Measurements from ENCODE around the gene MTARC2.

MTARC2 gene

DNA sequence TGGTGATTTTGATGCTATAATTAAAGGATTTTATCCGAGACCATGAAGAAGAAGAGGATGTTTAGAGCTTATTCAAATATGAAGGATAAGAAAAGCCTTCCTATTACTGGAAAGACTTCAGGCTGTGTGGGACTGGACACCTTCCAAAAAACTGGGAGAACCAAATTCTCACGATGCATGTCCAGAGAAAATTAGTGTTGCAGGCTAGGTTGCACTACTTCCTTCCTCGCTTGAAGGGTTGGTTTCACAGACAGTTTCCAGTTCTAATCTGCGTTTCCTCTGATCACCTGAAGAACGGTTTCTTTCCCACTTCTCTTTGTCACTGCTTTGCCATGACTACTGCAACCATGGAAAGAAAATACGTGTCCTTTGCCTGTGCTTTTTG, 2.0 kb downstream of the MTARC2 start:
- no peak for TF ChIP-seq SIN3A (IDR thresholded peaks at IDR 0.05; ENCODE audit: borderline replicate concordance, insufficient read depth, low read length)
- TF ChIP-seq FOXP2 (optimal IDR thresholded peaks at IDR 0.05; ENCODE audit: borderline replicate concordance, extremely low read depth, extremely low read length, insufficient read depth) = no peak
- no peak for TF ChIP-seq TAF1 (IDR thresholded peaks at IDR 0.05; ENCODE audit: borderline replicate concordance, insufficient read depth, low read length)
- TF ChIP-seq, protein P1, sequence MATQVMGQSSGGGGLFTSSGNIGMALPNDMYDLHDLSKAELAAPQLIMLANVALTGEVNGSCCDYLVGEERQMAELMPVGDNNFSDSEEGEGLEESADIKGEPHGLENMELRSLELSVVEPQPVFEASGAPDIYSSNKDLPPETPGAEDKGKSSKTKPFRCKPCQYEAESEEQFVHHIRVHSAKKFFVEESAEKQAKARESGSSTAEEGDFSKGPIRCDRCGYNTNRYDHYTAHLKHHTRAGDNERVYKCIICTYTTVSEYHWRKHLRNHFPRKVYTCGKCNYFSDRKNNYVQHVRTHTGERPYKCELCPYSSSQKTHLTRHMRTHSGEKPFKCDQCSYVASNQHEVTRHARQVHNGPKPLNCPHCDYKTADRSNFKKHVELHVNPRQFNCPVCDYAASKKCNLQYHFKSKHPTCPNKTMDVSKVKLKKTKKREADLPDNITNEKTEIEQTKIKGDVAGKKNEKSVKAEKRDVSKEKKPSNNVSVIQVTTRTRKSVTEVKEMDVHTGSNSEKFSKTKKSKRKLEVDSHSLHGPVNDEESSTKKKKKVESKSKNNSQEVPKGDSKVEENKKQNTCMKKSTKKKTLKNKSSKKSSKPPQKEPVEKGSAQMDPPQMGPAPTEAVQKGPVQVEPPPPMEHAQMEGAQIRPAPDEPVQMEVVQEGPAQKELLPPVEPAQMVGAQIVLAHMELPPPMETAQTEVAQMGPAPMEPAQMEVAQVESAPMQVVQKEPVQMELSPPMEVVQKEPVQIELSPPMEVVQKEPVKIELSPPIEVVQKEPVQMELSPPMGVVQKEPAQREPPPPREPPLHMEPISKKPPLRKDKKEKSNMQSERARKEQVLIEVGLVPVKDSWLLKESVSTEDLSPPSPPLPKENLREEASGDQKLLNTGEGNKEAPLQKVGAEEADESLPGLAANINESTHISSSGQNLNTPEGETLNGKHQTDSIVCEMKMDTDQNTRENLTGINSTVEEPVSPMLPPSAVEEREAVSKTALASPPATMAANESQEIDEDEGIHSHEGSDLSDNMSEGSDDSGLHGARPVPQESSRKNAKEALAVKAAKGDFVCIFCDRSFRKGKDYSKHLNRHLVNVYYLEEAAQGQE (IDR thresholded peaks at IDR 0.05; ENCODE audit: insufficient read depth in 1 of 2, low read depth in 2 of 2, low read length in 2 of 2) = no peak
- no peak for TF ChIP-seq POLR2AphosphoS5 (IDR thresholded peaks at IDR 0.05; ENCODE audit: low read depth, low read length)

DNA sequence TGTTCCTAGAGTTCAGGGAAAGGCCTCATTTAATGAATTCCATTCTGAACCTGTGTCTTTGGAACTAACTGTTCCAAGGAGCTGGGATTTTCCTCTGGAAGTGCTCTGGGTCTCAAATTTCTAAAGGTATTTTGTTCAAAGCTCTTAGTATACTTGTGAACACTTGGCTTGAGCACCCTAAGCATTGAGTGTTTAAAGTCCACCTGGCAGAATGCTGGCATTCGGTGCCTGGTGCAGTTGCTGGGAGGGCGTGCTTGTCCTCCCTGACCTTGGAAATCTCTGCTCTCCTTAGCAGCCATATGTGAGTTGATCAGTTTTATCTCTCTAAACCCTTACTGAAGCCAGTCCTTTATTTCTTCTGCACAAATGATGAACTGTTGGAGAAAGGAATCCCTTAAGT, 3.0 kb downstream of the MTARC2 start:
- TF ChIP-seq, protein P1 (IDR thresholded peaks at IDR 0.05; ENCODE audit: insufficient read depth in 1 of 2, low read depth in 2 of 2, low read length in 2 of 2) = no peak
- TF ChIP-seq POLR2AphosphoS5 (IDR thresholded peaks at IDR 0.05; ENCODE audit: low read depth, low read length) (no peak), FOXP2 (optimal IDR thresholded peaks at IDR 0.05; ENCODE audit: borderline replicate concordance, extremely low read depth, extremely low read length, insufficient read depth) (no peak), TAF1 (IDR thresholded peaks at IDR 0.05; ENCODE audit: borderline replicate concordance, insufficient read depth, low read length) (no peak), SIN3A (IDR thresholded peaks at IDR 0.05; ENCODE audit: borderline replicate concordance, insufficient read depth, low read length) (no peak)

DNA sequence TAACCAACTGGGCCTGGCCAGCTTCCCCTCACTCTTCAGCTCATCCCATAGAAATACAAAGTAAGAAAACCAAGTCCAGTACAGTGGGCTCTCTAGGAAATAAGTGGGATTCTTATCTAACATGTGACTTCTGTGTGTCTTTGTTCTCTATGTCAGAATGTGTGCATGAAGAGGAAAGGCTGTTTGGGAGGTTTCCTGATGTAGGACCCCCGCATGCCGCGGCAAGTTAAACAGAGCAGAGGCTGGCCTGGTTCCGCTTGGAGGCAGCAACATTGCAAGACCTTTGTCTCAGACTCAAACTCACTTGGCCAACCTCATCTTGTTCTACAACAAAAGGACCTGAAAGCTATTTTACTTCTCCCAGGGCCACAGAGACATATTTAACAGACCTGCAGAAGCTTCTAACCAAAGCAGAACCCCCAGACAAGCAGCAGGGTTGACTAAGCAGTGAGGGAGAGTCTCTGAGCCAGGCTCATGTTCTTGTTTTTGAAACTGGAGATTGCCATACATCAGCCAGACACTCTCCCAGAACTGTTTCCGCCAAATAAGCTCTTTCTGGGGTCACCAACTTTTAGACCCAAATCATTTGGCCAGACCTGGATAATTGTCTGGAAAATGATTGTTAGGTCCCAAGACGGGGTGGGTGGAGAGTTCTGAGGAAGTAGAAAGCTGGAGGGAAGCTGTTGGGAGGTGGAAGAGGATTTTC, 6.2 kb downstream of the MTARC2 start:
- no peak for TF ChIP-seq FOXP2 (optimal IDR thresholded peaks at IDR 0.05; ENCODE audit: borderline replicate concordance, extremely low read depth, extremely low read length, insufficient read depth)
- no peak for TF ChIP-seq SIN3A (IDR thresholded peaks at IDR 0.05; ENCODE audit: borderline replicate concordance, insufficient read depth, low read length)
- TF ChIP-seq, protein P1 (IDR thresholded peaks at IDR 0.05; ENCODE audit: insufficient read depth in 1 of 2, low read depth in 2 of 2, low read length in 2 of 2) = no peak
- TF ChIP-seq POLR2AphosphoS5 (IDR thresholded peaks at IDR 0.05; ENCODE audit: low read depth, low read length) = no peak
- TF ChIP-seq TAF1 (IDR thresholded peaks at IDR 0.05; ENCODE audit: borderline replicate concordance, insufficient read depth, low read length) = no peak

DNA sequence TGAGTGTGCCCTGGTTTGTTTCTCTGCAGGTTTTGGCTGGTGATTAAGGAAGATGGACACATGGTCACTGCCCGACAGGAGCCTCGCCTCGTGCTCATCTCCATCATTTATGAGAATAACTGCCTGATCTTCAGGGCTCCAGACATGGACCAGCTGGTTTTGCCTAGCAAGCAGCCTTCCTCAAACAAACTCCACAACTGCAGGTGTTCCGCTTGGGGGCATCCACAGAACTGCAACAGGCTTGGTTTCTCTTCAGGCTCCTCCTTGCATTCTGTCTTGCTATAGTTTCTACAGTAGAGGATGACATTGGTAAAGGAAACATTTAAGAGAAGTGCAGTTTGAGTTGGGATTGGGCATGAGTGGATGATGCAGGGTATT, 6.8 kb downstream of the MTARC2 start:
- no peak for TF ChIP-seq SIN3A (IDR thresholded peaks at IDR 0.05; ENCODE audit: borderline replicate concordance, insufficient read depth, low read length)
- TF ChIP-seq TAF1 (IDR thresholded peaks at IDR 0.05; ENCODE audit: borderline replicate concordance, insufficient read depth, low read length) = no peak
- TF ChIP-seq, protein P1 (IDR thresholded peaks at IDR 0.05; ENCODE audit: insufficient read depth in 1 of 2, low read depth in 2 of 2, low read length in 2 of 2) = no peak
- no peak for TF ChIP-seq FOXP2 (optimal IDR thresholded peaks at IDR 0.05; ENCODE audit: borderline replicate concordance, extremely low read depth, extremely low read length, insufficient read depth)
- no peak for TF ChIP-seq POLR2AphosphoS5 (IDR thresholded peaks at IDR 0.05; ENCODE audit: low read depth, low read length)

All from PFSK-1 (cell line).